Measurements from ENCODE around the gene TEX55.

Gene TEX55

GRCh38 chr3:119146578-119147375 lies 812 bp downstream of the TEX55 start:
- no peak overlapping the region for H3K4me3 ChIP-seq (ENCODE audit: low read depth, low read length)
- no peak for DNase-seq (ENCODE audit: low read depth)
- no peak for TF ChIP-seq CTCF (IDR thresholded peaks at IDR 0.05; ENCODE audit: low read depth, low read length, missing control alignments)

GRCh38 chr3:119147494-119147893 lies 1.5 kb downstream of the TEX55 start:
- no peak for TF ChIP-seq CTCF (IDR thresholded peaks at IDR 0.05; ENCODE audit: low read depth, low read length, missing control alignments)
- H3K4me3 ChIP-seq (ENCODE audit: low read depth, low read length), result no peak overlapping the region
- no peak for DNase-seq (ENCODE audit: low read depth)

GRCh38 chr3:119148493-119149180 lies 2.7 kb downstream of the TEX55 start:
- no peak overlapping the region for H3K4me3 ChIP-seq (ENCODE audit: low read depth, low read length)
- TF ChIP-seq CTCF (IDR thresholded peaks at IDR 0.05; ENCODE audit: low read depth, low read length, missing control alignments), result no peak
- DNase-seq (ENCODE audit: low read depth), result no peak

- DNase-seq (ENCODE audit: low read depth), result no peak
- no peak overlapping the region for H3K4me3 ChIP-seq (ENCODE audit: low read depth, low read length)
- TF ChIP-seq CTCF (IDR thresholded peaks at IDR 0.05; ENCODE audit: low read depth, low read length, missing control alignments), result no peak
Measured at GRCh38 chr3:119149484-119149883, 3.5 kb downstream of the TEX55 start.

DNA sequence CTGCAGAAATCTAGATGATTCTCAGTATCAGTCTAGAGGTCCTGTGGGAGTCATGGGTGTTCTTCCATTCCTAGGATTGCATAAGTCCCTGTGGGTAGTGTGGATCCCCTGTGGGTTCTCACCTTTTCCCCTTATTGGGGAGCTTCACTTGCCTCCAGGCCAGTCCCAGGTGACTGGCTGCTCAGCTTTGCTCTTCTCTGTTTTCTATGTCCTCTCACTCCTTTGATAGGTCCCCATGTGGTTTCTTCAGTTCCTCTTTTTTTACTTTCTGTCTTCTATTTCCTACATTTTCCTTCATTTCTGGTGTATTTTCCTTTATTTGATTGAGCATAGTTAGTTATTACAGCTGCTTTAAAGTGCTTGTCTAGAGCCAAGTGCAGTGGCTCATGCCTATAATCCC lies 10.9 kb downstream of the TEX55 start:
- no peak for DNase-seq (ENCODE audit: low read depth)
- H3K4me3 ChIP-seq (ENCODE audit: low read depth, low read length), result no peak overlapping the region
- no peak for TF ChIP-seq CTCF (IDR thresholded peaks at IDR 0.05; ENCODE audit: low read depth, low read length, missing control alignments)

DNA sequence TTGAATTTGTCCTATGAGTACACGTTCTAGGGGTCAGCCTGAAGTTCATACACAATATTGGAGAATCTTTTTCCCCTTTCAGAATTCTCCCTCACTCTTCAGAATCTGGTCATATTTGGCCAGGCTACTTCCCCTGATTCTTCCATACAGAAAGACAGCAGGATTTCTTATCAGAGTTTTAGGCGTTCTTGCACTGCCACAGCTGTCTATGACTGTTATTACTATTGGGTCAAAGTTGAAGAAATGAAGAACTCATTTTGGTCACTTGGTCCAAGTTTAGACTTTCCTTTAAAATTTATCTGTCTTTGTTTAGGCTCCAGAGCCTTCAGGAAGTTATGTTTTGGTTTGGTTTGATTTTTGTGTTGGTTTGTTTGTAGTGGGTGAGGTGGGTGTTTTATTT lies 12.0 kb downstream of the TEX55 start:
- H3K4me3 ChIP-seq (ENCODE audit: low read depth, low read length), result no peak overlapping the region
- DNase-seq (ENCODE audit: low read depth), result no peak
- TF ChIP-seq CTCF (IDR thresholded peaks at IDR 0.05; ENCODE audit: low read depth, low read length, missing control alignments), result no peak

All from GM12864 (cell line).